ENCODE measurements around the gene PER1.

The PER1 gene

DNA sequence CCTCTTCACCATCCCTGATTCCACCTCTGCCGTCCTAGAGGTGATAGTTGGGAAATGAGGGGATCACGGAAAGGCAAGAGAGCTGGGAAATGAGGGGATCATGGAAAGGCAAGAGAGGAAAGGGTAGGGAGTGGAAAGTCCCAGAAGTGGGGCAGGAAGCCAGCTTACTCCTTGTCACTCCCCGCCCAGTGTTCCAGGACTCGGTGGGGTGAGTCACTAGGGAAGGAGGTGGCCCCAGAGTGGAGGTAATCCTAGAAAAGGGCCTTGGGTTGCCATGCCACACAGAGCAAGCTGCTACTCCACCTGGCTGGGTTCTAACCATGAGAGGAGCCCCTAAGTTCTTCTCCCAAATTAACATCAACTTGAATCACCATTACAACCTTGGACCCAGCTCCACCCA is 48.7 kb downstream of the PER1 start:
- no peak overlapping the region for H3K4me3 ChIP-seq (ENCODE audit: low read depth, low read length)

DNA sequence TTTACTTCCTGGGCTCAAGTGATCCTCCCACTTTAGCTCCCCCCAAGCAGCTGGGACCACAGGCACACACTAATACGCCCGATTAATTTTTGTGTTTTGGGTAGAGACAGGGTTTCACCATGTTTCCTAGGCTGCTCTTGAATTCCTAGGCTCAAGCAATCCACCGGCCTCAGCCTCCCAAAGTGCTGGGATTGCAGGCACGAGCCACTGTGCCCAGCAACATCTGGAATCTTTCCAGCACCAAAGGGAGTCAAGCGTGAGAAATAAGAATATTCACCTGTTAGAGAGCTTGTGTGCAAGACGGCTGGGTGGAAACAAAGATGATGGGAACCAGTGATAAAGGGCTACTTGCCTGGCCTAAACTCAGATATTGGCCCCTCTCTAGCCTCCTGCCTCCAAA is 50.5 kb downstream of the PER1 start:
- no peak overlapping the region for H3K4me3 ChIP-seq (ENCODE audit: low read depth, low read length)

DNA sequence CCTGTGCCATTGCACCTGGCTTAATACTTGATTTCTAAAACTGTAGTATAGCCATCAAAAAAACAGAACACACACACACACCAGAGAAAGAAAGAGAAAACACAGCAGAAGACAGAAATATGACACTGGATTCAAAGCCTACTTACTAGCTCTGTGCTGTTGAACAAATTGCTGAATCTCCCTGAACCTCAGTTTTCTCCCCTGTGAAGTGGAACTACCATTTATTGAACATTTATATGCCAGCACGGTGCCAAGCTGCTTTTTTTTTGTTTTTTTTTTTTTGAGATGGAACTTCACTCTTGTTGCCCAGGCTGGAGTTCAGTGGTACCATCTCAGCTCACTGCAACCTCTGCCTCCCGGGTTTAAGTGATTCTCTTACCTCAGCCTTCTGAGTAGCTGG is 51.4 kb downstream of the PER1 start:
- H3K4me3 ChIP-seq (ENCODE audit: low read depth, low read length), result no peak overlapping the region

DNA sequence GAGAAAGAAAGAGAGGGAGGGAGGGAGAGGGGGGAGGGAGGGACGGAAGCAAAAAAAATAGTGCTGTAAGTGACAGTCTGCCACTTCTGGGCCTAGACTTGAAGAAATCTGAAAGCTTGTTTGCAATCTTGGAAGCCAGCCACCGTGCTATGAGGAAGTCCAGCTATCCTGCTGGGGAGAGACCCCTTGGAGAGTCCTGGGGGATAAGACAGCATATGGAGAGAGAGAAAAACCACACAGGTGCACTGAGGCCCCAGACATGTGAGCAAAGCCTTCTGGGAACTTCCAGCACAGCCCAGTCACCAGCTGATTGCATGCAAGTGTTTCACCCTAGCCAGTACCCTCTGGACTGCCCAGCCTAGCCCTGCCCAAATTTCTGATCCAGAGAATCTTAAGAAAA is 52.1 kb downstream of the PER1 start:
- H3K4me3 ChIP-seq (ENCODE audit: low read depth, low read length), result no peak overlapping the region

DNA sequence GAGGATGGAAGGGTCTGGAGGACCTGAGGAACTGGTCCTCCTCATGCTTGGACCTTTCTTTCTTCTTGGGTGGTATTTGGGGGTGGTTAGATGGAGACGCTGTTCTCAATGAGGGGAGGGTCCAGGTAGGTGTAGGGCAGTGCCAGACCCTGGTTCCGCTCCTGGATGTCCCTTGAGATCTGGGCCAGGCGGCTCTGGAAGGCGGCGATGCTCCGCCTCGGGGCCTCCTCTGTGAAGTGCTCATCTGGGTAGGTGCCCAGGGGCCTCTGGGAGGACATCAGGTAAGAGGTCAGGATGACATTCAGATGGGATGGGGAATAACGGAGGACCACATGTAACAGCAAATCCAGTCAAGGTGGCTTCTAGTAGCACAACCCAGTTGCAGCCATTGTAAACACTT is 55.7 kb downstream of the PER1 start:
- H3K4me3 ChIP-seq (ENCODE audit: low read depth, low read length), result no peak overlapping the region

- H3K4me3 ChIP-seq (ENCODE audit: low read depth, low read length), result no peak overlapping the region
Observed at GRCh38 chr17:8095361-8095760, 56.8 kb downstream of the PER1 start.

DNA sequence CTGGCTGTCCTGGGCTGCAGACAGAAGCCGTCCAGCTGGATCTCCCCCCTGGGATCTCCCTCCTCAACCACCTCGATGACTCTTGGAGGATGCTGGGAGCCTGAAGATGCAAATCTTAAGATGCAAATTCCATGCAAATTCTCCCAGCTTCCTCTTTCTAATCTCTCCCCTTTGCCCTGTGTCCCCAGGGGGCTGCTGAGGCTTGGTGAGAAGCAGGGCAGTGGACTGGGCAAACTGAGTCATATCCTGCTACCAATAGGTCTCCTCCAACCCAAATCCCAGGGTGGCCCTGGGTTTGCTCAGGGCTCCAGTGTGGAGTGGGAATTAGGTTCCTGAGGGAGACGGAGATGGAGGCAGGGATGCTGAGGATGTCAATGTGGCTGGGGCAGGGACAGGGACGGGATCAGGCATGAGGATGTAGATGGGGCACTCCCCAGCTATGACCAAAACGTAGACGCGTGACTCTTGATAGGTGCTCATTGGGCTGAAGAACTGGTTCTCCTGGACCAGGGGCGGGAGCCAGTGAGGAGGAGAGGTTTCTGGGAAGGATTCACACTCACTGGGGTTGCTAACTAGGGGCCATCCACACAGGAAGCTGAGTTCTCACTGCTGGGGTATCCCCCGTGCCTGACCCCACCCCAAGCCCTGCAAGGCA is 61.0 kb downstream of the PER1 start:
- H3K4me3 ChIP-seq (ENCODE audit: low read depth, low read length), result no peak overlapping the region
